Glomerular visceral epithelial cell (primary cell): ENCODE measurements around the gene UBE4B.
A peak's percentile ranks its signal among the peaks of the same experiment; 100 is the strongest.

ENCODE experiments used
- DNase-seq: peaks from one replicate; pipeline ENCODE4 v3.0.0-alpha.2; 2016; ENCODE audit errors: extremely low spot score

Gene UBE4B

DNA sequence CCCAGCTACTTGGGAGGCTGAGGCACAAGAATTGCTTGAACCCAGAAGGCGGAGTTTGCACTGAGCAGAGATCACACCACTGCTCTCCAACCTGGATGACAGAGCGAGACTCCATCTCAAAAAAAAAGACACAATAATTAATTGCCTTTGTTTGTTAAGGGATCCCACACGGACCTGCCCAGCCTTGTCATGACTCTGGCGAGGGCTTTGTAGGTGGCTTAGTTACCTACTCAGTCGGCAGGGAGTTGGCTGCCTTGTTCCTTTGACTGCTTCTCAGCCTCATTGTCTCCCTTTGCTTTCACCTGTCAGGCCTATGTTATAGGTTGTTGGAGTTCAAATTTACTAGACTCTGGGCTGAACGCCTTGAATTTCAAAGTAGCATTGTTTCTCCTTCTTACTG lies 82.0 kb downstream of the UBE4B start:
- no peak for DNase-seq

DNA sequence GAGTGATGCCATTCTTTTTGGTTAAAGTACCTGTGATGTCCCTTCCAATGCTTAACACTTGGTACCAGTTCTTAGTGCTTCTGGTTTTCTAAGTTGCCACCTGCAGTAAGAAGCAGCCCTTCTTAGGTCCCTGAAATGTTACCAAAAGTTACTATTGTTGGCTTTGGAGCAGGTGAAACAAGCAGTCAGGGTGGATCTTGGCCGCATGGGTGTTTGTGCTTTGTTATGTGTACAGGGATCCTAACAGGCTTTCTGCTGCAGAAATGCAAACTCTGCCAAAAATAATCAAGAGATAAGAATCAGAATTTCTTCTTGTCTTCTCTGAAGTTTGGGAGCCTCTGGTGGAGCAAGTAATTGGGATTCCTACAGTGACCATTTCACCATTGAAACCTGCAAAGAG lies 84.4 kb downstream of the UBE4B start:
- DNase-seq = no peak

DNA sequence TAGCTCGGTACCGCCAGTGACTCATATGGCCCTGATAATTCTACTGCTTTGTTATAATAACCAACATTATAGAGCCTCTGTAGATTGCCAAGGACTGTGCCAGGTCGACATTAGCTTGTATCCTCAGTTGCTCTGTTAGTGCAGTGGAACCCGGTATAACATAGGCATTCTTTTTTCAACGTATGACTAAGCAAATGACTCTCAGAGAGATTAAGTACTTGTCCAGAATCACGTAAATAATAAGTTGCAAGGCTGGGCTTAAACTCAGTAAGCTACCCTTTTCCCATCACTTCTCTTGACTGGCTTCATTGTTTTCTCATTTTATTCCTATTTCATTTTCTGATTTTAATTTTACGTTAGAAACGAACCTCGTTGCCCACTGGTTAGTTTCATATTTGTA lies 85.1 kb downstream of the UBE4B start:
- DNase-seq = no peak

DNA sequence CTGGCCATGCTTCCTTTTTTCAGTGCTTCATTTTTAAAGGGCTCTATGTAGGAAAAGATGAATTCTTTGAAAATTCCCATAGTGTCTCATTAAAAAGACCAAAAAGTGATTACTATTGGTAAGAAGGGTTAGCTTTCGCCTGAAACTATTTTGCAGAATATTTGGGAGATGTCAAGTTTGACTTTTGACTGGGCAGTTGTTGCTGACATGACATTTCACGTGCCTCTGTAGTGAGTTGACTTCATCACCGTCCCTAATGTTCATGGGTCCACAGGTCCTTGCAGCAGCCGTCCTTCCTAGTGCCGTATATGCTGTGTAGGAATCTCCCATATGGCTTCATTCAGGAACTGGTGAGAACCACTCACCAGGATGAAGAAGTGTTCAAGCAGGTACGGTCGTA lies 88.9 kb downstream of the UBE4B start:
- DNase-seq = no peak

DNA sequence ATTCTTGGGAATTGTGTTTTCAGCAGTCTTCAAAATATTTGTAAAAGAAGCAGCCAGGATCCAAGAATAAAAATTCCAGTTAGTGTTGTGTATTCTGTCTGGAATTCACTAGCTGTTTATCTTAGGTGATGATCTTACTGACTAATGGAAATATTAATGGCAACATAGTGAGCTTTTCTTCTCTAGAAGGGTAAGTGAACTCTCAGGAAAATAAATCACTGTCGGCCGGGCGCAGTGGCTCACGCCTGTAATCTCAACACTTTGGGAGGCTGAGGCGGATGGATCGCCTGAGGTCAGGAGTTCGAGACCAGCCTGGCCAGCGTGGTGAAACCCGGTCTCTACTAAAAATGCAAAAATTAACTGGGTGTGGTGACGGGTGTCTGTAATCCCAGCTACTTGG lies 90.2 kb downstream of the UBE4B start:
- no peak for DNase-seq

DNA sequence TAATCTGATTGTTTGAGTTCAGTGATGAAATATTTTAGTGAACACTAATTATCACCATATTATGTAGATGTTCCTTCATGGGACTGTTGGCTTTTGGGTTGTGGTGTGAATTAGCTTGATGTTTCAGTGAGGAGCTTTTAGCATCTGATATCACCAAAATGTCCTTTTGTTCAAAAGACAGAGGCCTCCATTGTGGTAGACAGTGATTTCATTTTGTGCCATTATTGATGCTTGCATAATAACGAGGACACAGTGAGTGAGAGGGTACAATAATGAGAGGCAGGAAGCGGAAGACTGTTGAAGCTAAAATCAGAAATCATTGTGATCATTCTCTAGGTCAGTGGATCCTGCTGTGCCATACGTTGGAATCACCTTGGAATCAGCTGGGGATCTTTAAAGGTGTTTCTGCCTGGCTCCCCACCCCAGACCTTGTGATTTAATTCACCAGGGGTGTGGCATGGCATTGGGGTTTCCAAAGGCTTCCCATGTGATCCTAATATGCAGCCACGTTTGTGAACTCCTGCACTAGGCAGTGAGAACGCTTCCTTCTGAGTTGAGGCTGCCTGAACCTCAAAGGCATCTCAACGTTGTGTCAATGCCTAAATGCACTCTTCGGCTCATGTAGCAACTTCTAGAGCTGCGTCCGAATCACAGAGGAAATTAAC lies 95.5 kb downstream of the UBE4B start:
- no peak for DNase-seq

DNA sequence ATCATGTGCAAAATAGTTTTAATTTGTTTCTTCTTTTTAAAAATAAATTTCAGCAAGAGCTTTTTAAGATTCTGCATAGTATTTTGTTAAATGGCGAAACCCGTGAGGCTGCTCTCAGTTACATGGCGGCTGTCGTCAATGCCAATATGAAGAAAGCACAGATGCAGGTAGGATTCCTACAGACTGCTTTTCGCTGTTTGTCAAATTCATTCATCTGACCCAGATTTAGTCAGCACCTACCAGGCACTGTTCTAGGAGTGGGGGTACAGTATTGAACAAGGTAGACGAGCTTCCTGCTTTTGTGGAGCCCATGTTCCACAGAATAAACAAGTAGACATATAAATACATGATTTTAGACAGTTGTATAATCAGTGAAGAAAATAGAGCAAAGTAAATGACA lies 99.6 kb downstream of the UBE4B start:
- no peak for DNase-seq

DNA sequence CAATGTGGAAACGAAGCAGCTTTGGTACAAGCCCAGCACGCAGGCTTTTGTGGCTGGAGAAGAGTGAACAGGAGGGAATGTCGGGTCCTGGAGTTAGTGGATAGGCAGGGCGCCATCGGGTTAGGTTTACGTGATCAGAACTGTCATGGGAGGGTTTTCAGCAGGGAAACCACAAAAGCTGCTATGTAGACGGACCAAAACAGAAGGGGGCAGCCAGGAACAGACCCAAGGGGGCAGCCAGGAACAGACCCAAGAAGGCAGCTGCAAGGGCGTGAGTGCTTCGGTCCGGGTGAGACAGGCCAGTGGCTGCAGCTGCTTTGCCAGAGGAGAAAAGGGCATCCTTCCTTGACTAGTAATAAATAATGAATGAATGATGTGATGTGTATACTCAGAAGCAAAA lies 100.1 kb downstream of the UBE4B start:
- DNase-seq = no peak

DNA sequence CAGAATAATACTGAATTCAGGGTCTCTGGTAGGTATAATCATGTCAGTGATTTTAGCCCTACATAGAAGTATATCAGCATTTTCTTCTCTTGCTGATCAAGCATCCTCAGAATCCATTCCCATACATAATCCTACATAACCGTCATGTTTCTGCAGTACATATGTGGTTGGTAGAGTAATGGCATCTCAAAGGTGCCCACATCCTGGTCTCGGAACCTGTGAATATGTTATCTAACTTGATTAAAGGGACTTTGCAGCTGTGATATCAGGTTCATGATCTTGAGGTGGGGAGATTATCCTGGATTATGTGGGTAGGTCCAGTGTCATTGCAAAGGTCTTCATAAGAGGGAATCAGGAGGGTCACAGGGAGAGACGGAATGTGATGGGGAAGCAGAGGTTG lies 108.2 kb downstream of the UBE4B start:
- no peak for DNase-seq

DNA sequence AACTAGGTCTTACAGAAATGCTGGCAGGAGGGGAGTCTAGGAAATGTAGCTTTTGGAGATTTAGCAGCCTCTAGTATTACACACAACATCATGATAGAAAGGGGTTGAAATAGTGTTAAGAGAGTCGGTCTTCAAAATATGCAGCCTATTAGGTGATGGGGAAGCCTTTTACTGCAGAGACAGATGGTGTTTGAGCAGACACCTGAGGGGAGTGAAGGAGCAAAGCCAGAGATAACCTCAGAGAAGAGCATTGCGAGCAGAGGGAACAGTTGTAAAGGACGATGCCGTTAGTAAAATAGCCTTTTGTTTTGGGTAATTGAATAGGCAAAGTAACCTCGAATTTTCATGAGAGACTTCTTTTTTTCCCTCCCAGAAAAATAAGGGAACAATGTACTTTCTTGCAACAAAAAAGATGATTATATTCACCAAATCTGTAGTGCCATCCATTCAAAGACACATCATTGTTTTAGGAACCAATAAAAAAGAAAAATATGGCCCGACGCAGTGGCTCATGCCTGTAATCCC lies 111.3 kb downstream of the UBE4B start:
- DNase-seq = no peak

DNA sequence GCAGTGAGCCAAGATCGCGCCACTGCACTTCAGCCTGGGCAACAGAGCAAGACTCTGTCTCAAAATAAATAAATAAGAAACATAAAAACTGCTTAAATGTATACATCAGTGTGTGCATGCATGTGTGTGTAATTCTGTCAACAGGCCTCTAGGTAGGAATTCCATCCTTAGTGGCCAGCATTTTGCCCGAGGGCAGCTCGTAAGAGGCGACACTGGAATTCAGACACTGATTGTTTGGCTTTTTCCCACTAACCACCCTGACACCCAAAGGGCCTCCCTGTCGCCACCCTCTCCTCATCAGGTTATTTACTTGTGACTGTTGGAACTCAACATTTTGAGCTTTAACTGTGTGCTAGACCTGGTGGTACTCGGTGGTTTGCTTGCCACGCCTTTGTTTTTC lies 113.6 kb downstream of the UBE4B start:
- no peak for DNase-seq

DNA sequence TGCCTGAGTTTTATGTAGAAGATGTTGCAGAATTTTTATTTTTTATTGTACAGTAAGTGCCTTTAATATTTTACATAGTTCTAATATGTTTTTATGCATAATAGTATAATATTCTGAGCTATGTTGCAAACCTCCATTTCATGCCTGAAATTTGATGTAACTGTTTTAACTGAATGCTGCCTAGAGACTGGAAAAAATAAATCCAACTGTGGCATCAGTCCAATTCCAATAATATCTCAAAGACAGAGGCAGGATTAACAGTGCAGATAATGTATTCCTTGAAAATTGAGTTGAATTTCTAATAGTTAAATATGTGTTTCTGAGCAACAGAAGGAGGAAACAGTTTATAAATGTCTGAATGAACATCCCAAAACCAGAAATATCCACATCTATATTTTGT lies 116.5 kb downstream of the UBE4B start:
- no peak for DNase-seq

DNA sequence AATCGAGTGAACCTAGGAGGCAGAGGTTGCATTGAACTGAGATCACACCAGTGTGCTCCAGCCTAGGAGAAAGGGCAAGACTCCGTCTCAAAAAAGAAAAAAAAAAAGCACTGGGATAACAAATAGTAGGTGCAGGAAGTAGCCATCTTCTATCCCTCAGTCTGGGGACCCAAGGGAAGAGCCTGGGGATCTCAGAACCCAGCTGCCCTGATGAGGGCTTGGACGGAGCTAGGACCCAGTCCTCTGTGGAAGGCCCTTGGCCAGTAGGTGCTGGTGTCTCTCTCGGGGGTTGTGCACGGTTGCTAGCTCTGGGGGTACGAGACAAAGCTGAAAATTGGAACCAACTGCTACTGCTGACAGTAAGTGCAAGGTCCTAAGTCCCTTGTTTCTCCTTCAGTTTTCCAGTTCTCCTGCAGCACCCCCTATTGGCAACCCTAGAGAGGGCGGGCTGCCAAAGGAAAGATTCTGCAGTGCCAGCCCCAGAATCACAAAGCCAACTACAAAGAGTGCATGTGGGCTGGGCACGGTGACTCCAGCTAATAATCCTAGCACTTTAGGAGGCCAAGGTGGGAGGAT lies 120.0 kb downstream of the UBE4B start:
- DNase-seq = peak; percentile 40

DNA sequence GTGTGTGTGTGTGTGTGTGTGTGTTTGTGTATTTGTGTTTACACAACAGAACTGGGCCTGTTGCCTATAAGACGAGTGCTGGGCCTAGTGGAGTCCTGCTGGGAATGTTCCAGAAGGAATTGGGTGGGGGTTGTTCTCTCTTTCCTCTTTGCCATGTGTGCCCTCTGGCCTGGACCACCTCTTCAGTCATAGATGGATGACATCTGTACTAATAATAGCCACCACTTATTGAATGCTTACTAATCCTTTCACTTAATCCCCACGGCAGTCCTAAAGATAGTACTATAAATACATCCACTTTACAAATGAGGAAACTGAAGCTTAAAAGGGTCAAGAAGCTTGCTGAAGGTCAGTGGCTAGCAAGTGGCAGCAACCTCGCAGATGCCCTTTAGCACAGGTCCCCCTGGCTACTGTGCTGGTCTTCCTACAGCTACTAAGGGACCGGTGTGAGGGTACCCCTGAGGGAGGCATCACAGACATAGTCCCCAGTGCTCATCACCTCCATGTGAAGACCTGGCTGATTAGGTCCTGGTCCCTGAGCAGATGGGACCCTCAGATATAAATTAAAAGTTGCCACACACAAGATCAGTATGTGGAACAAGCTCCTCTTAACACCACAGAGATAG lies 122.4 kb downstream of the UBE4B start:
- no peak for DNase-seq

DNA sequence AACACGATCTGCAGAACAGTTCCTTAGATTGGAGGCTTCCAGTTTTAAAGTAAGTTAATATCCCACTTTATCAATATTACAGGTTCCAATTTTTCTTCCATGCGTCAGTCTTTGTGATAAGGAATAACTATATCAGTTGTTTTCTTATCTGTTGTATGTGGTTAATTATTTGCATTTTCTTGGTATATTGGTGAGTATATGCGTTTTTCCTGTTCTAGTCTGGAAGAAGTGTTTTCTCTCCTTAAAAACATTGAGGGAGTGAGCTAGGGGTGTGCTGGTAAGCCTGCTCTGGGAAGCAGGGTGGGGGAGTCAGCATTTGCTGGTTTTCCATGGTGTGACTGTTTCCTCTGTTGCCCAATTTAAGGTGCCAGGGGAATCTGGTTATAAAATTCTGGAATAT lies 127.4 kb downstream of the UBE4B start:
- DNase-seq = no peak

DNA sequence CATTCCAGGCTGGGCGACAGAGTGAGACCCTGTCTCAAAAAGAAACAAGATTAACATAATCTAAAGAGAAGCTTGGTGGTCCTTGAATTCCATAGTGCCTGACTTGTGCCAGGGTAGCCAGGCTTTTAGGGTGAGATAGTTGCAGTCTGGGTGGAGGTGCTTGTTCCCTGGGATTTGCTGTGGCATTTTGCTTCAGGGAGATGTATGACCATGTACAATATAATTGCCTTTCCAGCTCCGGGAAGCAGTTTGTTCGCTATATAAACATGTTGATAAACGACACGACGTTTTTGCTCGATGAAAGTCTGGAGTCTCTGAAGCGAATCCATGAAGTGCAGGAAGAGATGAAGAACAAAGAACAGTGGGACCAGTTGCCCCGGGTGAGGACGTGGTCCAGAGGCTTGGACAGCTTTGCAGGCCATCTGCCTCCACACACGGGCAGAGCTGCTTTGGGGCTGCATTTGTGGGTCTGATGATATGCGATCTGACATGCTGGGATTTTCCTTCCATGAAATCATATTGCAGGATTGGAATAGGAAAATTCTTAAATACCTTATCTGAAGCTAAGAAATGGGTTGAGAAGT lies 128.2 kb downstream of the UBE4B start:
- DNase-seq = no peak

DNA sequence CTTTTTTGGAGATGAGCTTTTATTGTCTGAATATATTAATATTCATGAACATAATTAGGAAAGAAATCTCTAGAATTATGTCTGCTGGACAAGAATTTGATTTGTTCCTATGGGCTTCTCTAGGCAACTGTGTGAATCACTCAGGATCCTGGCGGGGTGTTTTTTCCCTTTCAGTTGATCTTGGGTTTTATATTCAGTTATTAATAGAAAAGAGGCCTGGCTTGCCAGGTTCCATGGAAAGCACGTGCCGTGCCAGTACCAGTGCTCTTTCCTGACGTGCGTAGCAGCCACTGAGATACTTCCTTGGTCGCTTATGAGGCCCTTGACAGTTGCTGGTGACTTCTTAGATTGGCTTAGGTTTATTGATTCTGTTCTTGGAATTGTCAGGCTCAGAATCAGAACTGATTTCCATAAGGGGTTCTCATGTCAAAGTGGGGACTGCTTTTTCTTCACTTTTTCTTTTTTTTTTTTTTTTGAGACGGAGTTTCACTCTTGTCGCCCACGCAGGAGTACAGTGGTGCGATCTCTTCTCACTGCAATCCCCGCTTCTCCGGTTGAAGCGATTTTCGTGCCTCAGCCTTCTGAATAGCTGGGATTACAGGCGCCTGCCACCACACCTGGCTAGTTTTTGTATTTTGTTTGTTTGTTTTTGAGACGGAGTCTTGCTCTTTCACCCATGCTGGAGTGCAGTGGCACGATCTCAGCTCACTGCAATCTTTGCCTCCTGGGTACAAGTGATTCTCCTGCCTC lies 129.0 kb downstream of the UBE4B start:
- no peak for DNase-seq

DNA sequence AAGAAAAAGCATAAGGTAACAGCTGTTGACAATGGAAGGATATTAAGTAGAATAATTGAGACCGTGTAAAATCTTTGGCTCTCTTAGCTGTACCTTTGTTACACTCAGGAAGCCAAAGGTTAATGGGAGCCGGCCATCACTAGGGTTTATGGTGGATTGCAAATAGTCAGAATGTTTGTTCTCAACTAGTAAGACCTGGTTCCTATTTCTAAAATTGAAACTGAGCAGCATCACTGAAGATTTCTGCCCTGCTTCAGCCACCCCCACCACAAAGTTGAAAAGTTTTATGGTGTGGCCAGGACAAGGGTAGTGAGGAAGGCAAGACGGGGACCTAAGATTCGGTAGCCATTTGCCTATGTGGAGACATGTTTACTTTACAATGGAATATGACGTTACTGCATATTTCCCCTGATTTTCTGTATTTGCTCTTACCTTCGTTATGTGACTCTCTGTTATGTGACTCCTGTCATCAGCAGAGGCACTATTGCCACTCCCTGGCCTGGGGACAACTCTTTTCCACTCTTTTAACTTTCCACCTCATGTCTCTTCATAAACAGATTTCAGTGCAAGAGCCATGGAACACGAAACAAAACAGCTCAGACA lies 136.3 kb downstream of the UBE4B start:
- DNase-seq = no peak

DNA sequence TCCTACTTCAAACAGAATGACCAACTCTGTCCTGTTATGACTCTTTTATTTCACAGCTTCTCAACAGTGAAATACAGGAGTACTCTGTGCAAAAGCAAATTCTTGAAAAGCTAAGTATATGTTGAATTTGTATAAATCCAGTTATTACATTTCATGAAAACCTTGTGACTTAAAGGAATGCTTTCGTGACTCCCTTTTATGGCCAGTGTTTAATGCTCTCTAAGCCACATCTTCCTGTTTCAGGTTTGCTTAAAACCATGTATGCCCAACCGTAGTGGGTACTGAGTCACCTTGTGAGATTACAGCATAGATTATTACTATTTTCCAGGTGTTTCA lies 137.4 kb downstream of the UBE4B start:
- peak; percentile 13 for DNase-seq

DNA sequence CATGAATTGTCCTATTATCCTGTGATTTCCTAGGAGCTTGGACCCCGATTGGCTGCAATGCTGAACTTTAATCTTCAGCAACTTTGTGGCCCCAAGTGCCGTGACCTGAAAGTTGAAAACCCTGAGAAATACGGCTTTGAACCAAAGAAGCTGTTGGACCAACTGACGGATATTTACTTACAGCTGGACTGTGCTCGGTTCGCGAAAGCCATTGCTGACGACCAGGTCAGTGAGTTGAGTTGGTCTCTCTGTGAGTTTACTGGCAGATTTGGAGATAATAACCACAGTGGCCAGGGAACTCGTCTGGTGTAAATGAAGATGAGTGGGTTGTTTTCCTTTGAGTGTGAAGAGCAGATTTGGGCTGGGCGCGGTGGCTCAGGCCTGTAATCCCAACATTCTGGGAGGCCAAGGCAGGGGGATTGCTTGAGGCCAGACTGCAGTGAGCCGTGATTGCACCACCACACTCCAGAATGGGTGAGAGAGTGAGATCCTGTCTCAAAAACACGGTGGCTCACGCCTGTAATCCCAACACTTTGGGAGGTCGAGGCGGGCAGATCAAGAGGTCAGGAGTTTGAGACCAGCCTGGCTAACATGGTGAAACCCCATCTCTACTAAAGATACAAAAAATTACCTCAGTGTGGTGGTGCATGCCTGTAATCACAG lies 138.5 kb downstream of the UBE4B start:
- no peak for DNase-seq

DNA sequence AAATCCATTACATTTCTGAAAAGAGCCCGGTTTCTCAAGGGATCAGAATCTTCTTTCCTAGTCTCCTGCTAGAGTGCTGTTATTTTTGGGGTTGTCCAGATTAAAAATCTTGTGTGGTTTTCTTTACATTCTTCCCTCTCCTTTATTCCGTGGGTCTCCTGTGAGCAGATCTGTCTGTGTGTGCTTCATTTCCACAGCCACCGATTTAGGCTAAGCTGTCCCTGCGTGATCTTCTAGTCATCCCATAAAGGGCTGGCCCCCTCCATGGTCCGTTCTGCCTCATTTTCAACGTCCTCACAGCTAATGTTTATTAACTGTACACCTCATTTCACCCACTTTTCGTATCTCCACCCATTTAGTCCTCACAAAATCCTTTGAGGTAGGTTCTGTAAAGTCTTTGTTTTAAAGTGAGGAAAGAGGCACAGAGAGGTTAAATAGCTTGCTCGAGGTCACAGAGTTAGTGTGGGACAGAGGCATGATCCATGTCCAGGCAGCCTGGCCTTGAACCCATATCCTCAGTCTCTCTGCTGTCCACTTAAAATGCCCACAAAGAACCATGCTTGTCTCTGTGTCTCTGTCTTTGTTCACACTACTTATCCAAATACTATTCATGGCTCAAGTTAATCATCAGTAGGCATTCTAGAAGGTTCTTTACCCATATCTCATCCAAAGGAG lies 139.4 kb downstream of the UBE4B start:
- DNase-seq = no peak
